Body of pancreas (tissue), 4 donors: Measurements from ENCODE around the gene ARHGEF7.

Experiments
- POLR2A ChIP-seq, 3 donors: fragments of 450-650 bp; IDR thresholded peaks; one replicate each; pipeline ENCODE4 v1.6.1; 2016; ENCODE audit warnings: antibody characterized with exemption in 3 of 3, mild to moderate bottlenecking in 2 of 3
- TF ChIP-seq, protein P1 (sequence below), 7 experiments: fragments of 450-650 bp in 4 of 7; fragments of 200-600 bp in 3 of 7; sonication (generic) in 3 of 7; IDR thresholded peaks; one replicate each; pipeline ENCODE4 v1.5.1; 2016 to 2019; ENCODE audit warnings: antibody characterized with exemption in 7 of 7

GRCh38 chr13:111341886-111342285 lies 226.8 kb downstream of the ARHGEF7 start:
- TF ChIP-seq, protein P1, sequence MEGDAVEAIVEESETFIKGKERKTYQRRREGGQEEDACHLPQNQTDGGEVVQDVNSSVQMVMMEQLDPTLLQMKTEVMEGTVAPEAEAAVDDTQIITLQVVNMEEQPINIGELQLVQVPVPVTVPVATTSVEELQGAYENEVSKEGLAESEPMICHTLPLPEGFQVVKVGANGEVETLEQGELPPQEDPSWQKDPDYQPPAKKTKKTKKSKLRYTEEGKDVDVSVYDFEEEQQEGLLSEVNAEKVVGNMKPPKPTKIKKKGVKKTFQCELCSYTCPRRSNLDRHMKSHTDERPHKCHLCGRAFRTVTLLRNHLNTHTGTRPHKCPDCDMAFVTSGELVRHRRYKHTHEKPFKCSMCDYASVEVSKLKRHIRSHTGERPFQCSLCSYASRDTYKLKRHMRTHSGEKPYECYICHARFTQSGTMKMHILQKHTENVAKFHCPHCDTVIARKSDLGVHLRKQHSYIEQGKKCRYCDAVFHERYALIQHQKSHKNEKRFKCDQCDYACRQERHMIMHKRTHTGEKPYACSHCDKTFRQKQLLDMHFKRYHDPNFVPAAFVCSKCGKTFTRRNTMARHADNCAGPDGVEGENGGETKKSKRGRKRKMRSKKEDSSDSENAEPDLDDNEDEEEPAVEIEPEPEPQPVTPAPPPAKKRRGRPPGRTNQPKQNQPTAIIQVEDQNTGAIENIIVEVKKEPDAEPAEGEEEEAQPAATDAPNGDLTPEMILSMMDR (IDR thresholded peaks at IDR 0.05): no peak
- no peak for TF ChIP-seq POLR2A (IDR thresholded peaks at IDR 0.05)
